ENCODE results near the gene TGFBR2.

GRCh38 chr3:30673425-30674341, 67.3 kb downstream of the TGFBR2 start:
- TF ChIP-seq POLR2AphosphoS5 (IDR thresholded peaks at IDR 0.05) = no peak
- no peak for TF ChIP-seq POLR2A (IDR thresholded peaks at IDR 0.05)
